ENCODE data around the gene KLC1.
A peak's percentile ranks its signal among the peaks of the same experiment; 100 is the strongest.
"Not testable (repeated sequence)": the region's sequence is repeated elsewhere in the genome, so short reads cannot be mapped to it uniquely, and the experiment has no call there.

KLC1 gene

DNA sequence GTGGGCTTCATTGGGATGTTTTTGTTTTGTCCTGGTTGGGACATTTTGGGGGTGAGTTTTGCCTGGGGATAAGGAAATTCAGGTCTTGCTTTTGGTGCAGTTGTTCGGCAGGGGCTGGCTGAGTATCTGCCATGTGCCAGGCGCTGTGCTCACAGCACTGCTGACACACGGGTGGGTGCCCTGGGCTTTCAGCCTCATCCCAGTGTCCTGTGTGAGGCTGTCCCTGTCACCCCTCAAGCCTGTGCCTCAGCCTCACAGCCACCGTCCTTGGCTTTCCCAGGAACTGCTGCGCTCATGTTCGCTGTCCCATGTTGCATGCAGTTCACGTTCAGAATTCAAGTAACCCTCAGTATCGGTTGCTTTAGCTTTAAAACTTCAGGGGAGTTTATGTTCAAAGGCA lies 61.3 kb downstream of the KLC1 start:
- no peak for TF ChIP-seq JUND (IDR thresholded peaks at IDR 0.05; ENCODE audit: low read depth)
- in situ Hi-C loops (cut with HindIII; ENCODE audit: low pct_unique_long_range_greater_than_20kb, low sequenced_read_pairs) = no loop called here
- DNase-seq (ENCODE audit: low read depth in 1 of 2, low spot score in 1 of 2) = no peak

DNA sequence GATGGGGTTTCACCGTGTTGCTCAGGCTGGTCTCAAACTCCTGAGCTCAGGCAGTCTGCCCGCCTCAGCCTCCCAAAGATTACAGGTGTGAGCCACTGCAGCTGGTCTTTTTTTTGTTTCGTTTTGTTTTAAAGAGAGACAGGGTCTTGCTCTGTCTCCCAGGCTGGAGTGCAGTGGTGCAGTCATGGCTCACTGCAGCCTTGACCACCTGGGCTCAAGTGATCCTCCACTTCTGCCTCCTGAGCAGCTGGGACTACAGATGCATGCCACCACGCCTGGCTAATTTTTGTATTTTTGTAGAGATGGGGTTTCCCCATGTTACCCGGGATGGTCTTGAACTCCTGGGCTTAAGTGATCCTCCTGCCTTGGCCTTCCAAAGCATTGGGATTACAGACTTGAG lies 62.6 kb downstream of the KLC1 start:
- not testable (repeated sequence) for DNase-seq (ENCODE audit: low read depth in 1 of 2, low spot score in 1 of 2)

DNA sequence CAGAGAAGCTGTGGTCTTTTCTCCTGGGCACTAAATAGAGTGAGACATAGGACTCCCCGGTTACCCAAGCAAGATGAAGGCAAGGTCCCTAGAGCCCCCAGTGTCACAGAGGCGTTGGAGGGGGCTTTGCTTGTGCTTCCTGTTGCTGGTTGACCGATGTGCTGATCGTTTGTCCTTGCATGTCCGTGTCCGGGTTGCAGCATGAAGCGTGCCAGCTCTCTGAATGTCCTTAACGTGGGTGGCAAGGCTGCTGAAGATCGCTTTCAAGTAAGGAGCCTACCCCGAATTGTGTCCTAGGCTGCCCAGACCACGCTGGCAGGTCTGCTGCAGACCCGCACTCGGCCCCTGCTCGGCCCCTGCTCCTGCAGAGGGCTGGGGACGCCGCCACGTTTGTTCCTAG lies 63.1 kb downstream of the KLC1 start:
- in situ Hi-C loops (cut with HindIII; ENCODE audit: low pct_unique_long_range_greater_than_20kb, low sequenced_read_pairs) = no loop called here
- TF ChIP-seq JUND (IDR thresholded peaks at IDR 0.05; ENCODE audit: low read depth) = no peak
- no peak for DNase-seq (ENCODE audit: low read depth in 1 of 2, low spot score in 1 of 2)

More for the DNA sequence above, 62.6 kb downstream of the KLC1 start:
- in situ Hi-C loops (cut with HindIII; ENCODE audit: low pct_unique_long_range_greater_than_20kb, low sequenced_read_pairs) = not testable (repeated sequence)

DNA sequence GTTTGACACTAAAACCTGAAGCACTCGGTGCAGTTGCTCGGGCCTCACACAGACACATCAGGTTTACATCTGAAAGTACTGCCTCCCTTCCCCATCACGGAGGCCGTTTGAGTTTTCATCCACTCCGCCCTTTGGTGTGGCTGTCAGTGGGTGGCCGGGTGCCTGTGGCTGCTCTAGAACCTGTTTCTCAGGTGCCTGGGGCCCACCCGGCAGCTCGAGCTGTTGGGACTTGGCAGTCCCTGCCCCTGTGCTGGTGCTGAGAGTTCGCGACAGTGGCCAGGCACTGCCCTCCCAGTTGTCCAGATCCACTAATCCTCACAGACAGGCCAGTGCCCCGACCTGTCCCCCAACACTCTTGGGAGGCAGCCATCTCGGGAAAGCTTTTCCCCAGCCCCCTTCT lies 63.9 kb downstream of the KLC1 start:
- in situ Hi-C loops (cut with HindIII; ENCODE audit: low pct_unique_long_range_greater_than_20kb, low sequenced_read_pairs) = no loop called here

DNA sequence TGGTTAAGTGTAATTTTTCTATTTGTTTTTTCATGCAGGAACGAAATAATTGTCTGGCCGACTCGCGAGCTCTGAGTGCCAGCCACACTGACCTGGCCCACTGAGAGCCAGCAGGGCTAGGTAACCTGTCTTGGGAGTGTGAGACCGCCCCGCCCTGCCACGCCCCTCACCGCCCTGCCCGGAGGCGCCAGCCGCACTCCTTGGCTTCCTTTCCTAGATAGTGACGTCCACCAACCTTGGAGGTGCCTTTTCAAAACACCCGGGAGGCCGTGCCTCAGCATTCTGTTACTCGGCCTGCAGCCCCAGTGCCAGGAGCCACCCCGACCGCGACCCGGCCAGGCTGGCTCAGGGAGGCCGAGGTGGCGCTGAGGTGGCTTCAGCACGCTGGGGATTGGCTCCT lies 64.5 kb downstream of the KLC1 start:
- TF ChIP-seq JUND (IDR thresholded peaks at IDR 0.05; ENCODE audit: low read depth) = no peak
- in situ Hi-C loops (cut with HindIII; ENCODE audit: low pct_unique_long_range_greater_than_20kb, low sequenced_read_pairs) = no loop called here
- DNase-seq (ENCODE audit: low read depth in 1 of 2, low spot score in 1 of 2) = peak in 1 of 2 experiments; percentile 60

More for the DNA sequence above, 63.9 kb downstream of the KLC1 start:
- no peak for TF ChIP-seq JUND (IDR thresholded peaks at IDR 0.05; ENCODE audit: low read depth)
- DNase-seq (ENCODE audit: low read depth in 1 of 2, low spot score in 1 of 2) = peak; percentile 31 to 50

DNA sequence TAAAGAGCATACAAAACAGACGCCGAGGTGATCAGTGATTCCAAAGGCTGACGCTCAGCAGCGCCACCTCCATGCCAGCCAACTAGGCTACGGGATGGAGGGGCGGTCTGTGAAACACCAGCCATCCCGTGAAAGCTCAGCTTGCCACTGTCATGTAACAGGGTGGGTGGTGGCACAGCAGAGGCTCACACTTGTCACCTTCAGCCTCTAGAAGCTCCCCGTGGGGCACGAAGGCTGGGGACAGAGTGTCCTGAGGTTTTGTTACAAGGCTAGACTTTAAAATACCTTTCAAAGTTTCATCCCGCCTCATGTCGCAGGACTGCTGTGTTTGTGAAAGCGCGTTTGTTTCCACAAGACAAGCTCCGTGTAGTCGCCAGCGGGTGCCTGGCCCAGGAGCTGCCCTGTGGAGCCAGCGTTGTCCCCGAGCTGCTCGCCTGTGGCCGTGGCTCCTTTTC lies 65.6 kb downstream of the KLC1 start:
- in situ Hi-C loops (cut with HindIII; ENCODE audit: low pct_unique_long_range_greater_than_20kb, low sequenced_read_pairs) = no loop called here
- no peak for TF ChIP-seq JUND (IDR thresholded peaks at IDR 0.05; ENCODE audit: low read depth)
- DNase-seq (ENCODE audit: low read depth in 1 of 2, low spot score in 1 of 2) = no peak

DNA sequence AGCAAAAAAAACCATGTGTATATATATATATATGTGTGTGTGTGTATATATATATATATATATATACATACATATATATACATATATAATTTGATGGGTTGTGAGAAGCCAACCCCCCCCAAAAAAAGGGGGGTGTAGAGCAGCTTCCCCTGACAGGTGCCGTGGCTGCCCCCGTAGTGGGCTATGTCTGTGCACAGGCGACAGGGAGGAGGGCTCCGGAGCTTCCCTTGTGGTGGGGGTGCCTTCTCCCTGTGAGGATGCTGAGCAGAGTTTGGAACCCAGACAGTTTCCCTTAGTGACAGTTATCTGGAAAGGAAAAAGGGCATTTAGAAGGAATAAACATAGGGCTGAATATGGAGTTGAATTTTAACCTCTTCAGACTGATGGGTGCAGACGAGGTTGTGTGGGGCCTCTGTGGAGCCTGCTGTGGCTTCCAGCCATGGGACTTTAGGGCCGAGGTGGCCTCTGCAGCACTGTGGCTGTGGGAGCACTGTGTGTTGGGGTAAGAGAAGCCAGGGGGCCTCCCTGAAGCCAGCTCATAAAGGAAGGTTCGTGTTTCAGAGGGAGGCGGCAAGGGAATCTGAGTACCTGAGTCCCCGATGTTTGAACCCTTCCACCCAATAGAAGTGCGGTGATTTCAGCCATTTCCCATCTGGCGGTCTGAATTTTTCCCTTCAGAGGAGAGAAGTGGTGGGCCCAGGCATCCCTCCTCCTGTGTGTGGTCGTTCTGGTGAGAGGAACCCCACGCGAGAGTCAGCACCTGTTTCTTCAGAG lies 66.5 kb downstream of the KLC1 start:
- in situ Hi-C loops (cut with HindIII; ENCODE audit: low pct_unique_long_range_greater_than_20kb, low sequenced_read_pairs) = no loop called here
- no peak for TF ChIP-seq JUND (IDR thresholded peaks at IDR 0.05; ENCODE audit: low read depth)
- no peak for DNase-seq (ENCODE audit: low read depth in 1 of 2, low spot score in 1 of 2)

DNA sequence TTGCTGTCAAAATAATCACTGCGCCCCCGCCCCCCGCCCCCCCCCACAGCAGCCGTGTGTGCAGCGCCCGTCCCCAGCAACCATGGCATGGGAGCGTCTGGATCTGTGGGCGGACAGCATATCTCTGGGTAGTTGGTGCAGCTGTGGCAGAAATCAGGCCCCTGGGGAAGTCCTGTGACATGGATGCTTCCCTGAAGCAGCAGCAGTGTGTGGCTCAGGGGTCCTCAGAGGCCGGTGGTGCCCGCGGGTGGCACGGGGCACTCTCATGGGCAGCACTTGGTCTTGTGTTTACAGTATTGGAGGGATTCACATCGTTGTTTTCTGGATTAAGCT lies 67.0 kb downstream of the KLC1 start:
- DNase-seq (ENCODE audit: low read depth in 1 of 2, low spot score in 1 of 2) = no peak
- TF ChIP-seq JUND (IDR thresholded peaks at IDR 0.05; ENCODE audit: low read depth) = no peak
- in situ Hi-C loops (cut with HindIII; ENCODE audit: low pct_unique_long_range_greater_than_20kb, low sequenced_read_pairs) = no loop called here

DNA sequence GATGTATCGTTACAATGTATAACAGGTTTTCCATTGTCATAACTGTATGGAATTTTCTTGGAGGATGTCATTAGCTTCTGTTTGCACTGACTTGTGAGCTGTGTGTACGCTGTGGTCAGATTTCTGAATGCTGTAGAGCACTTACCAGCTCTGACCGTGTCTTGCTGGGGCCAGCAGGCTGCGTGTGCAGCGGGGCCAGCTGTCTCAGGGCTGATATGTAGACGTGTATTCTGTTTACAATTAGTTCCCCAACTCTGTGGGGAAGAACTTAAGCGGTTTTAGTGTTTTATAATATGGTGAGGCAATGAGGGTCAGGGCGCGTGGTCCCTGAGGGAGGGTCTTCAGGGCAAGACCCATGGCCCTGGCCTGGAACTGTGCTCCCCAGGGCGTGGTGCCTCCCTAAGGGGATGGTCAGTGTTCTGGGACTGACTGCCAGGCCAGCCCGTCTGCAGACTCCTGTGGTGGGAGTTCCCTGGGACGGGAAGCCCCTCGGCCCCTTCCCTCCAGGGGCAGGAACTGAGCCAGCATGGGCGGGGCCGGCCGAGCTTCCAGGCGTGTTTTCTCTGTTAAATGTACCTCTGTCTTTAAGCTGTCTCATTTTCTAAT lies 67.6 kb downstream of the KLC1 start:
- in situ Hi-C loops (cut with HindIII; ENCODE audit: low pct_unique_long_range_greater_than_20kb, low sequenced_read_pairs) = no loop called here
- no peak for TF ChIP-seq JUND (IDR thresholded peaks at IDR 0.05; ENCODE audit: low read depth)
- DNase-seq (ENCODE audit: low read depth in 1 of 2, low spot score in 1 of 2) = peak; percentile 45 to 53

DNA sequence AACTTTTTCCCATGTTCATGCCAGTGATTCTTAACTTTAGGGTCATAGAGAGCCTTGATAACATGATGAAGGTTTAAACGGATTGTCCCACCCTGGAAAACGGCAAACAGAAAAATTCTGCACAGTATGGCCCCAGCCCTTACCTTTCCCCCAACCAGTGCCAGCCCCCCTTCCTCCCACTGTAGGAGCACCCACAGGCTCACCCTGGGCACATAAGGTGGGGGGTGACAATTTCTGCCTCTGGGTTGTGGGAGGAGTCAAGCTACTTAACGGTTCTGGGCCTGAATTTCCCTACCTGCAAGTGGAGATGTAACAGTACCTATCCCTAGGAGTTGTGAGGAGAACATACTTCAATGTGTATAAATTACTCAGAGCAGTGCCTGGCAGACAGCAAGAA lies 68.2 kb downstream of the KLC1 start:
- DNase-seq (ENCODE audit: low read depth in 1 of 2, low spot score in 1 of 2) = no peak
- no peak for TF ChIP-seq JUND (IDR thresholded peaks at IDR 0.05; ENCODE audit: low read depth)
- in situ Hi-C loops (cut with HindIII; ENCODE audit: low pct_unique_long_range_greater_than_20kb, low sequenced_read_pairs) = no loop called here

DNA sequence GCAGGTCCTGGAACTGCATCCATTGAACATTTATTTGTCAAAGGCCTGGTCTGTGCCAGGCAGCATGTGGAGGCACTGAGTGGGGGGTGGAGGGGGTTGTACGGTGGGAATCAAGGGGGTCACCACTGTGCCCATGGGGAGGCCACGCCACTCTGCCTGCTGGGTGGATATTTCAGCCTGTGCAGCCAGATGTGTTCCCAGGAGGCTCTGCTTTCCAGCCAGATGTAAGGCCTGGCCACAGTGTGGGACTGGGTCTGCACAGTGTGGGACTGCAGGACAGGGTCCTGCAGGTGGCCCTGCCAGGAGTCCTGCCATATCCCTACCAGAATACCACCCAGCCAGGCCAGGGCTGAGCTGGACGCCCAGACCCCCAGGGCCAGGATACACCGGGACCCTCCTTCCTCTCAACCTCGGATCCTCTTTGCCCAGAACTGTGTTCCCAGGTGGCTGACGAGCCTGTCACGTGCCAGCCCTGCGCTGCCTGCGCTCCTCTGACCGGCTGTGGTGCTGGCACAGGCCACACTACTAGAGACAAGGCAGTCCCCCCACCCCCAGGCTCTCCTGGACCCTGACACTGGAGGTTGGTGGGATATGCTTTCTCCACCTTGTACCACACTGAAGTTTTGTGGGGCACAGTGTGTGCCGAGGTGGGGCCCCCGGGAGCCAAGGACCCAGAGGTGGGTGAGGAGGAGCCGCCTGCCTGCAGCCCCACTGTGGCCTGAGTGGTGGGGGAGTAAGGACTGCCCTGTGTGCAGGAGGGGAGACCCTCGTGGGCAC lies 68.8 kb downstream of the KLC1 start:
- no peak for TF ChIP-seq JUND (IDR thresholded peaks at IDR 0.05; ENCODE audit: low read depth)
- DNase-seq (ENCODE audit: low read depth in 1 of 2, low spot score in 1 of 2) = no peak
- in situ Hi-C loops (cut with HindIII; ENCODE audit: low pct_unique_long_range_greater_than_20kb, low sequenced_read_pairs) = no loop called here

DNA sequence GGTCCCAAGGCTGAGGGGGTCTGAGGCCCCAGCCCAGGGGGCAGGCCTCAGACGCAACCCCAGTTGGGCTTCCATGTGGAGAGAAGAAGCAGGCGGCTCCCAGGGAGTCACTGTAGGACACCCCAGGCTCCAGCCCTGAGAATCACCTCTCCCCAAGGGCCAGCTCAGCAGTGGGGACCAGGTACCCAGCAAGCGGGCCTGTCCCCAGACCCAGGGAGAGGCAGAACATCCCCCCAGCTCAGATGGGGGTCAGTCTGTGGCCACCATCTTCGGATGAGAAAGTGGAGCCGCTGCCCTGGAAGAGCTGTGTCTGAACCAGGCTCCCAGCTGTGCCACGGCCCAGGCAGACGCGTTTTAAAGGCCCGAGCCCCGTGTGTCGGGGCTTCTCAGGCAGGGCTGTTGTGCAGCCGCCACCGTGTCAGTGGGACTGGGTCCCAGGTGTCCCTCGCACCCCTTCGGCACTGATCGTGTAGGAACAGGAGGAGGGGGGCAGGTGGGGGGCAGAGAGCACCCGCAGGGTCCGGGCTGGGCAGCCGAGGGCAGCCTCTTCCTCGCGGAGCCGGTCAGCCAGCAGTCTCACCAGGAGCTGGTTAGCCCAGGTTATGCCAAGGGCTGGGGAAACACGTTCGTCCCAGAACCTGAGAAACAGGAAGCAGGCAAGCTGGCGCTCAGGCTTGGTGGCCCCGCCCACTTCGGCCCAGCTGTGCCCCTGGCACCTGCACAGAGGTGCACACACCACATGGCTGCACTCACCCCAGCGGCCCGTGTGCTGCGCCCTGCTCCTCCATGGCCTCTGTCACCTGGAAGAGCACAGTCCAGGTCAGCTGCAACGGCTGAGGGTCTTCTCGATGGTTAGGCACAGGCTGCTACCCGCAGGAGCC lies 69.6 kb downstream of the KLC1 start:
- DNase-seq (ENCODE audit: low read depth in 1 of 2, low spot score in 1 of 2) = peak; percentile 91 to 94
- in situ Hi-C loops (cut with HindIII; ENCODE audit: low pct_unique_long_range_greater_than_20kb, low sequenced_read_pairs) = no loop called here
- no peak for TF ChIP-seq JUND (IDR thresholded peaks at IDR 0.05; ENCODE audit: low read depth)

Measured in T47D (cell line).